HUES48 (cell line): ENCODE results near the gene SCART1.

Experiments
- H3K27ac ChIP-seq: one replicate; pipeline ENCODE4 v1.7.0; 2013; ENCODE audit warnings: low read depth, low read length, inconsistent platforms
- H3K27me3 ChIP-seq: 2 replicates; pipeline ENCODE4 v1.6.1; 2013; ENCODE audit warnings: mild to moderate bottlenecking, low read length; ENCODE audit not compliant: control insufficient read depth, insufficient read depth
- H3K36me3 ChIP-seq: 2 replicates; pipeline ENCODE4 v1.6.1; 2013; ENCODE audit warnings: low read length; ENCODE audit not compliant: control insufficient read depth, insufficient read depth
- H3K4me1 ChIP-seq: 2 replicates; pipeline ENCODE4 v1.6.1; 2013; ENCODE audit warnings: mild to moderate bottlenecking, low read length; ENCODE audit not compliant: control insufficient read depth, insufficient read depth
- H3K4me3 ChIP-seq: 2 replicates; pipeline ENCODE4 v1.5.1; 2013; ENCODE audit warnings: mild to moderate bottlenecking, low read depth, low read length
- H3K9ac ChIP-seq: 2 replicates; pipeline ENCODE4 v1.6.1; 2013; ENCODE audit warnings: mild to moderate bottlenecking, low read depth, low read length, moderate library complexity
- H3K9me3 ChIP-seq: 2 replicates; pipeline ENCODE4 v1.6.1; 2013; ENCODE audit warnings: low read length; ENCODE audit not compliant: control insufficient read depth, insufficient read depth

Gene SCART1

DNA sequence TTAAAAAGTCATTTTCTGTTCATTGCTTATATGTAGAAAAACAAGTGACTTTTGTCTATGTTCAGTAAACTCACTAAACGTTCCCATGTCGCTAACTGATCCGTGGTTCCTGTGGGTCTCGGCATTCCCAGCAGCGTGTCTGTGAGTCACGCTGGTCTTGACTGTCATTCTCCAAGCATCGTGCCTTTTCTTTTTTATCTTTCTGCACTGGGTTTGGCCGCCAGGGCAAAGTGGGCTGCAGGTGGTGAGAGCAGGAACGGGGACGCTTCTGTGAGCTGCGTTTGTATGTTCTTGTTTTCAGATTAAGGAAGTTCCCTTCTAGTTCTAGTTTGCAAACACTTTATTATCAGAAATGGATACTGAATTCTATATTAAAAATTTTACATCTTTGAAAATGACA lies 6.8 kb upstream of the SCART1 start:
- no peak overlapping the region for H3K9ac ChIP-seq
- no peaks in the 10 kb centered on the region for H3K36me3 ChIP-seq
- no peak overlapping the region for H3K27ac ChIP-seq
- no peak overlapping the region for H3K4me3 ChIP-seq
- H3K9me3 ChIP-seq, result peaks cover 76% of the 10 kb centered on the region
- H3K27me3 ChIP-seq, result no peaks in the 10 kb centered on the region
- H3K4me1 ChIP-seq, result no peaks in the 10 kb centered on the region

DNA sequence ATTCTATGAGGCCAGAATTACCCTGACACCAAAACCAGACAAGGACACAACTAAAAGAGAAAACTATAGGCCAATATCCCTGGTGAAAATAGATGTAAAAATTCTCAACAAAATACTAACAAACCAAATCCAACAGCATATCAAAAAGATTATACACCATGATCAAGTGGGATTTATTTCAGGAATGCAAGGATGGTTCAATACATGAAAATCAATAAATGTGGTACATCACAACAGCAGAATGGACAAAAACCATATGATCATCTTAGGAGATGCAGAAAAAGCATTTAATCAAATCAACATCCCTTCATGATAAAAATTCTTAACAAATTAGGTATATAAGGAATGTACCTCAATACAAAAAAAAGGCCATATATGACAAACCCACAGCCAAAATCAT lies 5.6 kb upstream of the SCART1 start:
- no peak overlapping the region for H3K9ac ChIP-seq
- H3K4me1 ChIP-seq, result no peaks in the 10 kb centered on the region
- no peak overlapping the region for H3K4me3 ChIP-seq
- peaks cover 75% of the 10 kb centered on the region for H3K9me3 ChIP-seq
- no peaks in the 10 kb centered on the region for H3K36me3 ChIP-seq
- H3K27me3 ChIP-seq, result no peaks in the 10 kb centered on the region
- no peak overlapping the region for H3K27ac ChIP-seq

DNA sequence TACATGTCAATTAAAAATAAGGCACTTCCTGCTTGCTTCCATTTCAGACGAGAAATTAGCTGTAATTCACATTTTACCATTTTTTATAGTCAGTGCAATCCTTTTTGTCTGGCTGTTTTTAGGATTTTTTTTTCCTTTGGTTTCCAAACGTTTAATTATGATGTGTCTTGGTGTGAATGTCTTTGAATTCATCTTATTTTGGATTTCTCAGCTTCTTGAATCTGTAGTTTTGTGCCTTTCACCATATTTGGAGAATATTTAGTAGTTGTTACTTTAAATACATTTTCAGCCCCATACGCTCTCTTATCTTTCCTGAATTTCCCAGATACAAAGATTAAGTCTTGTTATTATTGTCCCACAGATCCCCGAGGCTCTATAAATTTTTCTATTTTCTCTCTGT lies 2.4 kb upstream of the SCART1 start:
- Histone ChIP-seq H3K36me3 (no peaks in the 10 kb centered on the region), H3K9me3 (peaks cover 89% of the 10 kb centered on the region), H3K27me3 (no peaks in the 10 kb centered on the region), H3K9ac (no peak overlapping the region), H3K4me3 (no peak overlapping the region), H3K27ac (no peak overlapping the region), H3K4me1 (no peaks in the 10 kb centered on the region)

DNA sequence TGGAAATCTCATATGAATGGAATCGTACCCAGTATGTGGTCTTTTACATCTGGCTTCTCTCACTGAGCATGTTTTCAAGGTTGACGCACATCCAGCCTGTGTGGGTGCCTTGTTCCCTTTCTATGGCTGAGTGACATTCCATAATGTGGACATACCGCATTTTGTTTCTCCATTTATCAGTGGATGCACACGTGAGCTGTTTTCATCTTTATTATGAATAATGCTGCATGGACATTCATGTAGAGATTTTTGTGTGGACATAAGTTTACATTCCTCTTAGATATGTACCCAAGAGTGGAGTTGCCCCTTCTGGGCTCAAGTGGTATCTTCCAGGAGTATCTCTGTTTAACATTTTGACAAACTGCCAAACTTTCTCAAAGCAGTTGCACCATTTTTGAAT lies 1.3 kb upstream of the SCART1 start:
- Histone ChIP-seq H3K4me1 (no peaks in the 10 kb centered on the region), H3K27ac (no peak overlapping the region), H3K36me3 (no peaks in the 10 kb centered on the region), H3K4me3 (no peak overlapping the region), H3K9ac (no peak overlapping the region), H3K9me3 (peaks cover 92% of the 10 kb centered on the region), H3K27me3 (no peaks in the 10 kb centered on the region)

DNA sequence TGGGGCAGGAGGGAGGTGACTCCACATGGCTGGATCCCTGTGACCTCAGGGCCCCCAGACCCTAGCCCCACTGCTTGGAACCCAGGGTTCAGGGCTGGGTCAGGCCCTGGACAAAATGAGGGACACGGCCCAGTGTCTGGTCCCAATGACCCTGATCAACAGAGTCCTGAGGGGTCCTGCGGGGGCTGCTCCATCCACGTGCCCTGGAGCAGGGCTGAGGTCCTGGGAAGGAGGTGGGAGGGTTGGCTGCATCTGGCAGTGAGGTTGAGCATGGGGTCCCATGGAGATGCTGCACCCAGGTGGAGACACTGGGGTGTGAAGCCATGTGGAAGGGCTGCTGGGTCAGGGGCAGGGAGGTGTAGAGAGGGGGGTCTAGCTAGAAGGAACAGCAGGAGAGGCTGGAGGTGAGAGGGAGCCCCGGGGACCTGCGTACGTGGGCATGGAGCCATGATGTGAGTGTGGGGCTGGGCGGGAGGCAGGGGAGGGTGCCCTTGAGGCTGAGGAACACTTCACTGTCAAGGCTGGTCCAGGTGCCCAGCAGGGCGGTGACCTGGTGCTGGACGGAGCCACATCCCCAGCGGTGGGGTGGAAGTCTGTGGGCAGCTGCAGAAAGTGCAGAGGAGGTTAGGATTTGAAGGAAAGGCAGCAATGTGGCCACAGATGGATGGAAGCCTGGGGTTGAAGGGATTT lies 604 bp downstream of the SCART1 start:
- no peaks in the 10 kb centered on the region for H3K4me1 ChIP-seq
- H3K4me3 ChIP-seq, result no peak overlapping the region
- peaks cover 92% of the 10 kb centered on the region for H3K9me3 ChIP-seq
- H3K36me3 ChIP-seq, result no peaks in the 10 kb centered on the region
- H3K27me3 ChIP-seq, result no peaks in the 10 kb centered on the region
- H3K27ac ChIP-seq, result no peak overlapping the region
- no peak overlapping the region for H3K9ac ChIP-seq

DNA sequence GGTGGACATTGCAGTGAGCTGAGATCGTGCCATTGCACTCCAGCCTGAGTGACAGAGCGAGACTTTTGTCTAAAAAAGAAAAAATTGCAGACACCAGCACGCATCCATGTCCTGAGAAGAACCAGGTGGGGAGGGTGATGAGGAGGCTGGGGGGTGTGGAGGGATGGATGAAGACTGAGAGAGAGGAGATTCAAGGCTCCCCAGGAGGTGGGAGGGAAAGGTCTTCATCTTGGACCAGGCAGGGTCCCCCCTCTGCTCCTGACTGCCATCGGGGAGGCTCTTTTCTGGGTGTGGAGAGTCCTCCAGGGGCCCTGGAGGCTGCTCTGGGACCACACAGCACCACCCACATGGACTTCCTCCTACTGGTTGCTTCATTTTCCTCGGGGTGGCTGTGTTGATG lies 1.5 kb downstream of the SCART1 start:
- Histone ChIP-seq H3K4me1 (no peaks in the 10 kb centered on the region), H3K36me3 (no peaks in the 10 kb centered on the region), H3K27me3 (no peaks in the 10 kb centered on the region), H3K4me3 (no peak overlapping the region), H3K27ac (no peak overlapping the region), H3K9me3 (peaks cover 93% of the 10 kb centered on the region), H3K9ac (no peak overlapping the region)

DNA sequence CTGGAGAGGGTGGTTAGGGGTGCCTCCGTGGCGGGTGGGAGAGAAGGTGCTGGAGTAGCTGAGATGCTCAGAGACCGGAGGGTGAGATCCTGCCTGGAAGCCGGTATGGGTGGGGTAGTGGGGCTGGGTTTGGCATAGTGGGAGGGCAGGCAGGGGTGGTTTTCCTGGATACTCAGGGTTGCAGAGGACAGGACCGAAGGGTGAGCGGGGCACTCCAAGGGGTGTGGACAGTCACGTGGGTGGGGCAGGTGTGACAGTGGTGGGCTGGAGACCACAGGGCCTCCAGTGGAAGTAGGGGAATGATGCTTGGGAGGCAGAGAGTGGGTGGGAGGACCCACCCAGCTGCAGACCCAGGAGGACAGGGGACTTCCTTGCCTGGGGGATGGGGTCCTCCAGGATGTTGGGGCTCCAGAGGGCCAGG lies 1.9 kb downstream of the SCART1 start:
- Histone ChIP-seq H3K27ac (no peak overlapping the region), H3K4me1 (no peaks in the 10 kb centered on the region), H3K9me3 (peaks cover 94% of the 10 kb centered on the region), H3K36me3 (no peaks in the 10 kb centered on the region), H3K9ac (no peak overlapping the region), H3K27me3 (no peaks in the 10 kb centered on the region), H3K4me3 (no peak overlapping the region)

DNA sequence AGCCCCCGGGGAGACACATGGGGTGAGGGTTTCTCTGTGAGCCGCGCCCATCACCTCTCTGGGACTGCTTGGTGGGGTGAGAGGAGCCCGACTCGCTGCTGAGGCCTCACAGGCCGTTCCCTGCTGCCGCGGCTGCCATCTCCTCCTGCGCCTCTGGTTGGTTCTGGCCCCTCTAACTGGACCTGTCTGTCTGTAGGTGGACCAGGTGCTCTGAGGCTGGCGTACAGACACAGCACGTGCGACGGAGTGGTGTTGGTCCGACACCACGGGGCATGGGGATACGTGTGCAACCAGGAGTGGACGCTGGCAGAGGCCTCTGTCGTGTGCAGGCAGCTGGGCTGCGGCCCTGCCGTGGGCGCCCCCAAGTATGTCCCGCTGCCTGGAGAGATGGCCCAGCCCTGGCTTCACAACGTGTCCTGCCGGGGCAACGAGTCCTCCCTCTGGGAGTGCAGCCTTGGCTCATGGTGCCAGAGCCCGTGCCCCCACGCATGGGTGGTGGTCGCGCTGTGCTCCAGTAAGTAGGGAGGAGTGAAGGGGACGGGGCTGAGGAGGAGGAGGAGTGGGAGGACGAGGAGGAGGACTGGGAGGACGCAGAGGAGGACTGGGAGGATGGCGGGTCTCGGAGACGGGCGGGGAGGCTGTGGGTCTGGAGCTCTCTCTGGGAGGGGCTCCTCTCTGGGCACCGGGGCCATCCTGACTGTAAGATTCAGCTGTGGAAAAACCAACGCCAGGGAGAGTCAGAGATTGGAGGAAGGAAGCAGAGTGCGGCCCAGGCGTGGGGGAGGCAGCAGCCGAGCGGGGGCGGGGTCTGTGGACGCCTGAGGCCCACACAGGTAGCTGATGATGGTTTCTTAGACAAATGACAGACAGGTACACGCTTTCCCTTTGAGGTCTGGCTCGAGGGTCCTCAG lies 2.6 kb downstream of the SCART1 start:
- Histone ChIP-seq H3K27me3 (no peaks in the 10 kb centered on the region), H3K9me3 (peaks cover 93% of the 10 kb centered on the region), H3K36me3 (no peaks in the 10 kb centered on the region)

DNA sequence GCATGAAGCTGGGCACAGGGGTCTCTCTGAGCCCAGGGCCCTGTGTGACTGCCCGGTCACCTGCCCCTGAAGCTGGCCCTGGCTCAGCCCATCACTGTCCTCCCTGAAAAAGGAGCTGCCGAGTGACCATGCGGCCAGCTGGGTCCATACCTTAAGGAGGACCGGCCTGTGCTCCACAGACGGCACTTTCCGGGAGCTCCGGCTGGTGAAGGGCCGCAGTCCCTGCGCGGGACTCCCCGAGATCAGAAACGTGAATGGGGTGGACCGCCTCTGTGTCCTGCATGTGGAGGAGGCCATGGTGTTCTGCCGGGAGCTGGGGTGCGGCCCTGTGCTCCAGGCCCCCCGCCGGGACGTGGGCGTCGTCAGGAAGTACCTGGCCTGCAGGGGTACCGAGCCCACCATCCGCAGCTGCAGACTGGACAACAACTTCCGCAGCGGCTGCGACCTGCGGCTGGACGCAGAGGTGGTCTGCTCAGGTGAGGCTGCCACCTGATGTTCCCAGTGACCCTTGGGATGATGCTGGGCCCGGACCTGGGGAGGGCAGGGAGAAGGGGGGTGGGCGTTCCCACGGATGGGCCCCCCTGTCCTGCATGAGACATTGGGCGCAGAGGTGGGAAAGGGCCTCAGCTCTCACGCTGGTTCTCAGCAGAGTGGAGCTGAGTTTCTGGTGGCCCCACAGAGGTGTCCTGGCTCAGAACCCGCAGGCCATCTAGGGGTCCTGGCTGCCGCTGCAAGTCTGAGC lies 3.5 kb downstream of the SCART1 start:
- Histone ChIP-seq H3K9me3 (peaks cover 93% of the 10 kb centered on the region), H3K27me3 (no peaks in the 10 kb centered on the region), H3K36me3 (no peaks in the 10 kb centered on the region), H3K27ac (no peak overlapping the region), H3K4me3 (no peak overlapping the region), H3K4me1 (no peaks in the 10 kb centered on the region), H3K9ac (no peak overlapping the region)

More for the DNA sequence above, 2.6 kb downstream of the SCART1 start:
- no peak overlapping the region for H3K4me3 ChIP-seq
- H3K27ac ChIP-seq, result no peak overlapping the region
- no peak overlapping the region for H3K9ac ChIP-seq
- no peaks in the 10 kb centered on the region for H3K4me1 ChIP-seq

DNA sequence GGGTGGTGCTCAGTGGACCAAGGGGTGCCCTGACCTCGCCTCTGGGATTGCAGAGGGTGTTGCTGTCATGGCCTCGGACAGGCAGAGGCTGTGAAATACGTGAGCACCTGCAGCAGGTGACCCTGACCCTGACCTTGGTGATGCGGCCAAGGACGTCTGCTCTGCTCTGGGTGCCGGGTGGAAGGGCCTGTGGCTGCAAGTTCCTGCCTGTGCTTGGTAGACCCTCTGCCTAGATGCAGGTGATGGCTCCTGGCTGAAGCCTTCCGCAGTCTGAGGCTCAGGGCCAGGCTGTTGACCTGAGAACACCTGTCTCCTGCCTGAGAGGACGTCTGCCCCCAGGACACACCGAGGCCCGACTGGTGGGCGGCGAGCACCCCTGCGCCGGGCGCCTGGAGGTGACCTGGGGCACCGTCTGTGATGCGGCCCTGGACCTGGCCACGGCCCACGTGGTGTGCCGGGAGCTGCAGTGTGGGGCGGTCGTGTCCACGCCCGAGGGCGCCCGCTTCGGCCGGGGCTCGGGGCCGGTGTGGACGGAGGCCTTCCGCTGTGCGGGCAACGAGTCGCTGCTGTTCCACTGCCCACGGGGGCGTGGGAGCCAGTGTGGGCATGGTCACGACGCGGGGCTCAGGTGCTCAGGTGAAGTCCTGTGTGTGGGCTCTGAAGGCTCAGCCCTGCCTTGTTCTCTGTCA lies 4.4 kb downstream of the SCART1 start:
- Histone ChIP-seq H3K36me3 (no peaks in the 10 kb centered on the region), H3K4me3 (no peak overlapping the region), H3K9ac (no peak overlapping the region), H3K4me1 (no peaks in the 10 kb centered on the region), H3K27ac (no peak overlapping the region), H3K9me3 (peaks cover 94% of the 10 kb centered on the region), H3K27me3 (no peaks in the 10 kb centered on the region)
